Kidney capillary endothelial cell (primary cell): ENCODE data around the gene GRIA1.

ENCODE experiments used
- DNase-seq: peaks from one replicate; pipeline ENCODE4 v3.0.0-alpha.2; 2018; ENCODE audit warnings: low spot score

The GRIA1 gene

DNA sequence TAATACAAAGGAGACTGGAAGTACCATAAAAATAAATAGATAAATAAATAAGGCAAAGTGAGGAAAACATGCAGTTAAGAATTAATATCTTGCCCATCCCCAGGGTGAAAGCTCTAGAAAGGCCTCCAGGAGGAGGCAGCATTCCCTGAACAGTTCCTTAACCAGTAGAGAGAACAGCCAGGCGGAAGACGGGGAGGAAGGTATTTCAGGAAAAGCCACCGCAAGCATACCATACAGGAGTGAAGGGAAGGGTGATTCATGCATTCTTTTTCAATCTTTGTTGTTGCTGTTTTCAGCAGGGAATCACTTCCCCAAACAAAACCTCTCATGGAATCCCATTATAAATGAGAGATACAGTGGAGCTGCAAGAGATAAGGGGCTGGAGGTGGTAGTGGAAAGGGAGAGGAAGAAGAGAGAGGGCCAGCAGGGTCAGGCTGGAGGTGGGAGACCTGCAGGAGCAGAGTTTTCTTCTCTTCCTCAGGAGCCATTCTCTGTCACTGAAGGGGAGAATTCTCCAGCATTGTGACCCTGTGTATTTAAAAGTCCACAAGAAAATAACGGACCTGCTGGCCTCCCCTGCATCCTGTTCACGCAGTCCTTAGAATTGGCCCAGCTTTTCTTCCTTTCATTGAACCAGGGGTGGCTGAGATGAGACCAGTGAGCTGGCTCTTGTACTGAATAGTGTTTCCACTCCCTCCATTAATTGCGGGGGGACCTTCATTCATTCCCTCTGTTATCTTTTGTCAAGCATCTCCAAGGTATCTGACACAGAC is 292.3 kb downstream of the GRIA1 start:
- peak; percentile 77 for DNase-seq

- no peak for DNase-seq
Observed at GRCh38 chr5:153783362-153783658, 292.8 kb downstream of the GRIA1 start.

DNA sequence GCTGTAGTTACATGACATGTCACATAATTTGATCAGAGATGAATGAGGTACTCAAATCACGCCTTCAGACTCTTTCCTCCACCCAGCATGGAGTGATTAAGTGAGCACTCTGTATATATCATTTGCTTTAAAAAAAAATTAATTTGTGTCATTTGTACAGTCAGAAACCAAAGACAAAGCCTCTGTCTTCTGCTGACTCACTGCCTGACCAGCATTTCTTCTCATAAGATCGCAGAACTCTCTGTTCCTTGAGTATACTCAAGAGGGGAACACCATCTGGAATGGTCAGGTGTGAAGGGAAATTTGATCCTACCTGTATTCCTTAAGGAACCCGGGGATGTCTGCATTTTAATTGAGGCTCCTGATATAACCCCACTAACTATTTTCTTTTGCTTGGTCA is 293.8 kb downstream of the GRIA1 start:
- peak; percentile 38 for DNase-seq

DNA sequence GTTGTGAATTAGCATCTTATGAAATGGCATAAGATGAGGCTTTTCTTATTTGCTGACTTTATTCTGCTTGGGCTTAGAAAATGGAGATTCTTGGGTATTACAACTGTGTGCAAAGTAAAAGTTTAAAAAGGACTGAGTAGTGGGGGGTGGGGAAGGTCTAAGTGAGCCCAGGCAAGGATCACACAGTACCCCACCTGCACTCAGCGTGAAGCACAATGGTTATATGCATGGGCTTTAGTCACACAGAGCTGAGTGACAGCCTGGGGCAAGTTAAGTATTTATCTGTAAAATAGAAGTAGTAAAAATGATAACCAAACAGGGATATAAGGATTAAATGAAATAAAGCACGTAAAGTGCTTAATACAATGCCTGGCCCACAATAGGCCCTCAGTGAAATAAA is 300.9 kb downstream of the GRIA1 start:
- DNase-seq: no peak

DNA sequence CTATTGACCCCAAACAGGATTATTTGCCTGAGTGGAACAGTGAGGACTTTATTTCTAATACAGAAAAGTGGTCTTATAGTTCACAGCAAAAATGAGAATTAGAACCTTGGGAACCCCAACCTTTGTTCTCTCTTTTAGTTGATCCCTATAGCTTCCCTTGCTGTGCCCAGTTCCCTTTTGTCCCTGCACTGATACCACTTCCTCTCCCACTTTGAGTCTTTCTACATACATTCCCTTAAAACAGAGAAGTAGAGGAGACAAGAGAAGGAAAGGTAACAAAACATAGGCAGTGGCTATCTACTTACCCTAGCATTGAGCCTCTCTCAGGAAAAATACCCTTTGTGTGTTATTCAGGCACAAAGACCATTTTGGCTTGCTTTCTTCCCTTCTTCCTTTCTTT is 301.8 kb downstream of the GRIA1 start:
- DNase-seq: no peak

- no peak for DNase-seq
Observed at GRCh38 chr5:153793699-153794098, 303.2 kb downstream of the GRIA1 start.

DNA sequence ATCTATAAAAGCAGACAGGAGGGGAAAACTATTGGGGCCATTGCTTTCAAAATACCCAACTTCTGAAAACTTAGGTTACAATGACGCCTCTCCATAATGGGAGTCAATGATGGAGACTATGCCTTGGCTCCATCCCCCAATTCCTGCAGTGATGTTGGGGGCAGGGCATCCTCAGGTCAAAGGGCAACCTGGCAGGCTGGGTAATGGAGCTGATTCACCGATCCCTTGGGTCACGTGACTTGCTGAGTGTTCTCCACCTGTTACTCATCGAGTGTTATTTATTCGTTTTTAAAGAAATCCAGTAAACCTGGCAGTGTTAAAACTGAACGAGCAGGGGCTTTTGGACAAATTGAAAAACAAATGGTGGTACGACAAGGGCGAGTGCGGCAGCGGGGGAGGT is 303.9 kb downstream of the GRIA1 start:
- DNase-seq: no peak

DNA sequence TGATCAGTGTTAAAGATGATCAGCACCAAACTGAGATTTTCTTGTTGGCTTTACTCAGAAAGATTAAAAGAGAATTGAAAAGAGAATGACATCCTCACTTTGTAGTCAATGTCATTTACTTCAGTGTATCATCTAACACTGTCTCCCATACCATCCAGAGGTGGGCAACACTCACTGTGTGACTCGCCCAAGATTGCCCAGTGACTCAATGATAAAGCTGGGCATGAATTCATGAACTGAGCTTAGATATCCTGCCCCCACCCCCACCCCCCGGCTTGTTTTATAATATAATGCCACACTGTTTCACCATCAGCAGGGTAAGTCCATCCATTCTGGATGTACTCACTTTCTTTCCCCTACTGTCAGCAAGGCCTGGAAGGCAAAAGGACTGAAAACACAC is 306.1 kb downstream of the GRIA1 start:
- DNase-seq: no peak

DNA sequence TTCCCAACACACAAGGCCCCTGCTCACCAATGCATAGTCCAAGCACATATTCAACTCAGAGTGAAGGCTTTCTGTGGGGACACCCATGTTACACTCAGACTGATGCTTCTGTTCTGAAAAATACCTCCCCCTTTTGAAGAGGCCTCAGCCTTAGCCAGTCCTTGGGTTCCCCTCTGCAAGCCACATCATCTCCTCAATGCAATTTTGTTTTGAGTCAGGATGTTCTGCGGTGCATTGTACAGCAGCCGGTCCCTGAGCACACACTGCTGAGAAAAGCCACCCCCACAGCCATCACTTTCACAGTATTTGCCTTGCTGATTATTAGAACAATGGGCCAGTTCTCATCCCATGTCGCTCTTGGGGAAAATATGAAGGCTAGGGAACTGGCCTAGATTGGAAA is 307.0 kb downstream of the GRIA1 start:
- DNase-seq: no peak

DNA sequence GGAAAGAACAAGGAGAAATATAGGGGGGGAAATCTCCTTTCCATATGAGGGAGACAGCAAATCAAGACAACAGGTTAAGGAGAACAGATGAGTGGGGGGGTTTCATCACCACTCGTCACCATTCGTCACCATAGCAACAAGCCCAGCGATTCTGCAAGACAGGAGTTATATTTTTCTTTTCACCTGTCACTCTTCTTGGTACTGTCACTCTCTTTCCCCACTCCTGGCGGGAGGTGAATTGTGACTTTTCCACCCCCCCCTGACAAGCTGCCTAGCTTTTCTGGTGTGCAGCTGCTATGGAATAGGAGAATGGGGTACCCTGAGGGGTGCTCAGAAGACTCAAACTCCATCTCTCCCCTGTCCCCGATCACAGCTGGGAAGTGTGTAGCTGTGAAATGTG is 308.4 kb downstream of the GRIA1 start:
- no peak for DNase-seq

DNA sequence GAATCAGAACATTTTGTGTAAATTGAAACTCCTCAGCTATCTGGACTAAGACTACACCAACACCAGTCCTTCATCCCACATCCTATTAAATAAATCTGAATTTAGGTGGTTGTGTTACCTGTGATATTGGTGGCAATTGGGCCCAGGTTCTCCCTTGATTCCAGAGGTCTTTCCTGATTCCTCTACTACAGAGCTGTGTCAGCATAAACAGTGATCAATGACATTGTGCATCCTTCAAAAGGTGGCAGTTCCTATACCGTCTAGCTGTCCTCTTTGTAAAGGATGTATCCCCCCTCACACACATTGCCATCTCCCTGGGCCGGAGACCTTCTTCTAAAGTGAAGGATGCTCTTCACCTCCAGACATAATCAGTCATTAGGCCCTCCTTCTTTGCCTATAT is 309.0 kb downstream of the GRIA1 start:
- DNase-seq: no peak

DNA sequence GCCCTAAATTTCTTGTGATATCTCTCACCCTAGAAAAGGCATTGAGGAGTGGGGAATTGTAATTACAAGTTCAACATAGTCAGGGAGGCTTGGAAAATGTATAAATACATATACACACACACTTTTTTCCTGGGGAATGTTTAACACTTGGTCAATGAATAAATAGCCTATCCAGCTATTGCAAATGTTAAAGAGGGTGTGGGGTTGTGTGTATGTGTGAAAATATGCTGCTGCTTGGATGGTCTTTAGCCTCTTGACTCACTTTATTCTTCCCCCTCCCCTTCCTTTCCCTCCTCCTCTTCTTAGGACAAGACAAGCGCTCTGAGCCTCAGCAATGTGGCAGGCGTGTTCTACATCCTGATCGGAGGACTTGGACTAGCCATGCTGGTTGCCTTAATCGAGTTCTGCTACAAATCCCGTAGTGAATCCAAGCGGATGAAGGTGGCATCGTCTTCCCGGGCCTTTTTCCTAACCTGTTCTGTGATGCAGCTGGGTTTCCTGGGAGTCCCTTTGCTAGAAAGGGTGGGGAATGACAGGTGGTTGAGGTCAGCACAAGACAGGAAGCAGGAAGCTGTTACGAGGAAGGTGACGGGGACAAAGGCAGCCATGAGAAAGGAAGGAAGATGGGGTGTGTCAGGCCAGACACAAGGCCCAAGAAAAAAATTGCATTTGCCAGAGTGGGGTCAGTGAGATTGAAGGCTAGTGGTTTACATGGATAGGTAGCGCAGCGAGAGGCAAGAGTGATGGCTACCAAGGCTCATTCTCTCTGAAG is 311.8 kb downstream of the GRIA1 start:
- peak; percentile 59 for DNase-seq

- no peak for DNase-seq
Observed at GRCh38 chr5:153807801-153808200, 317.3 kb downstream of the GRIA1 start.

DNA sequence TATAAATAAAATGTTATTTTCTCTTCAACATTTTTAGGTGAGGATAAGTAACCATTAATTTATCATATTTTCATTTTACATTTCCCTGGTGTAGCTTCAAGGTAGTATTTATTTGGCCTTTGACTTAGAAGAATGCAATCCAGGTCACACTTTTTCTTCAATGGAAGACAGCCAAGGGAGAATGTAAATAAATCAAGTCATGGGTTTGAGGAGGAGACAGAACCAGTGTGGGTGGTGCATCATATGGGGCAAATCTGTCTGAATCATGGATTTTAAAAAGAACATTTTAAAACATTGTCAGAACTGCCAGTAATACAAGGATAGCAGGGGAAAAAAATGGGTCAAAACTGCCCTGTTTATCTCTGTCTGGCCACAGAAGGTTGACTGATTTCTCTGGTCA is 318.7 kb downstream of the GRIA1 start:
- no peak for DNase-seq

DNA sequence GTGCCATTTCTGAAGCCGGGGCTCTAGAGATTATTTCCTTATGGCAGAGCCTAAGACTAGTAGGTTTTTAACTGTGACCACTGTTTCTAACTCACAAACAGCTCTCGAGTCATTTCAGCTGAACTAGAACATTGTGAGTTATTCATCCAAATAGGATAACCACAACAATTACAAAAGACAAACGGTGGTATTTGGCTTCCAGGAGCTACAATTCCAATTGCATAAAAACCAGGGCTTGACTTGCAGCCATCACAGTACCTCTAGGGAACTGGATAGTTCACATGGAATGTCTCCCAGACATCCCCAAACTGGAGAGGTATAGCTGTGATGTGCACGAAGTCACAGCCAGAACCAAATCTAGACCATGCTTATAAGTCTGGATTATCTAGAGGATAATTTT is 323.4 kb downstream of the GRIA1 start:
- DNase-seq: no peak

- DNase-seq: peak; percentile 65
Observed at GRCh38 chr5:153816870-153817269, 326.4 kb downstream of the GRIA1 start.

GRCh38 chr5:153818626-153819025 is 328.2 kb downstream of the GRIA1 start:
- DNase-seq: peak; percentile 91

DNA sequence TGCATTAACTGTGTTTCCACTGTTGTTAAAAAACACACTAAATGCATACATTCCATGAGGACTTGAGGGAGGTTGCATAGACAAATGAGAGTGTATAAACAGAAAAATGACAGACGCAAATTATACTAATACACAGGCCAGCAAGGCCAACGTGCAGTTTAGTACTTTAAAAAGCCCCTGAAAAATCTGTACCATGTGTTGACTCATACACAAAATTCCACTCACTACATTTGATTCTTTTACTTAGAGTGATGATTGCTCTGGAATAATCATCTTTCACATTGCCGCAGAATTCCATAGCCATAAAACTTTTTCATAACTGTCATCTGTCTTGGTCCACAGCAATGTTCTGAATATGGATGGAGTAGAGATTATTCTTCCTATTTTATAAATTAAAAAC is 332.6 kb downstream of the GRIA1 start:
- DNase-seq: no peak

DNA sequence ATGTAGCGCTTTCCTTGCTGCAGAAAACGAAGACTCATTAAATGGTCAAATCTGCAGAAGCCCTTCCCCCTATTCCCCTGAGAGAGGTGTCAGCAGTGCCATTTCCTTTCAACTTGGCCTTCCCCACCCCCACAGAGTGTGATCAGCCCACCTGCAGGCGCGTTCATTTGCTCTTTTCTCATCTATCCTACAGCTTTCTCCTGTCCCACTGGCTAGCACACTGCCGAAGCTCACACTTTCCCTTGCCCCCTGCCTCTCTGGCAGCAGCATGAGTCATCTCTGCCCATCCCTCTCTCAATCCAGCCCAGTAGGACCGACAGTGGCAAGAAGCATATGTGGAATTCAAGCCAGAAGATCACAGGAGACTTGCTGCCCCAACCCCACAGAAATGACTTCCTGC is 334.4 kb downstream of the GRIA1 start:
- DNase-seq: no peak

DNA sequence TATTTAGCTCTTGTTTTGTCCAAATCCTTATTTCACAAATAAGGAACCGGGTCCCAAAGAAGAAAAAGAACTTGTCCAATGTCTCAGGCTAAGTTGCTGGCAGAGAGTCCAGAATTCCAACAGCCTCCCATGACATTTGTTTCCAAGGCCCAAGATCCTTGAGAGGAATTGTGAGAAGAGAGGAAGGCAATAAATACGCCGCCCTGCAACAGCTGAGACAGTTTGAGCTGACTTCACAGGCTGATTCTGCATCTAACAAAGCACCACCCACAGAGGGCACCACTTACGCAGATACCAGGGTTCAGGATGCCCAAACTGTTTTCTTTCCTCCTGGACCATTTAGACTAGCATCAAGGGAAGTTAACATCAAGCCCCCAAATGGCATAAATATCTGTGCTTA is 336.9 kb downstream of the GRIA1 start:
- DNase-seq: no peak

- DNase-seq: no peak
Observed at GRCh38 chr5:153829510-153830065, 339.1 kb downstream of the GRIA1 start.

DNA sequence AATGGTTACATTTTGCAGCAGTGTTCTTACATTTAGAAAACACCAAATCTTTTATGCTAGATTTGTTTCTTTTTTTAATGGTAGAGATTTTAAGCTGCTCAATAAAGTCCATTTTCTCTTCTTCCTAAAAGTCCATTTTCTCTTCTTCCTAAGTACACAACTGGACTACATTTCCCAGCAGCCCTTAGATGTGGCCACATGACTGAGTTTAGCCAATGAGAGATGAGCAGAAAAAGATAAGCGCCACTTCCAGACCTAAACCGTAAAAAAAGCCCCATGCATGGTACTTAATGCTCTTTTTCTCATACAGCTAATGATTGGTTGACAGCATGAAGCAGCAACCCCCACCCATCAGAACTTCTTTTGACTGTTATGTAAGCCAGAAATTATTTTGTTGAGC is 341.5 kb downstream of the GRIA1 start:
- peak; percentile 16 for DNase-seq

DNA sequence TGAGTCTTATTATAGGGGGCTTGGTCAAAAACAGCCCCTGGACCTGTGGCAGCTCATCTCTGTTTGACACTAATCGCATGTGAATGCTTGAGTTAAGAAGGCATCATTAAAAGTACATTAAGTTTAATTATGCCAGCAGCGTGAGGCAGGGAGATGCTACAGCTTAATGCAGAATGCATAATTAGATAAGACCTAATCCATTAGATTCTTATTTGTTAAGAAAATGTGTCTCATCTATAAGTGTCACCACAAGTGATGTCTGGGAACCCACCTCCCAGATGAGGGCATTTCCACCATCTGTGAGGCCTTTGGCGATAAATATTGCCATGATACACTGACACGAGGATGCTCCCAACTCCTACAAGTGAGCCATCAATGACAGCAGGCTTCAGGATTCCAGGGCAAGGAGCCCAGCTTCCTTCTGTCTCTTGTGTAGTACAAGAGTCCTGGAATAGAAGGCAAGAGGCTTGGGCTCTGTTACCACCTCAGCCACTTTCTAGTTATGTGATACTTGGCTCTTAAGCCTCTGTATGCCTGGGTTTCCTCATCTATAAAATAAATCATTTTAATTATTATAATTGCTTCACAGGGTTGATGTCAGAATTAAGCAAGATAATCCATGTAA is 345.5 kb downstream of the GRIA1 start:
- DNase-seq: no peak
